Choroid plexus epithelial cell (primary cell): ENCODE results near the gene THSD4.

Source experiments
- DNase-seq: peaks from one replicate; pipeline ENCODE4 v3.0.0-alpha.2; 2010; ENCODE audit warnings: low read depth
- H3K4me3 ChIP-seq: 2 replicates; pipeline ENCODE4 v1.5.1; 2011; ENCODE audit warnings: low read depth, mild to moderate bottlenecking, control low read depth, low read length, moderate library complexity
- TF ChIP-seq, protein P1 (sequence below): conservative IDR thresholded peaks from 2 replicates; pipeline ENCODE4 v1.5.1; 2011; ENCODE audit warnings: low read depth, mild to moderate bottlenecking, control low read depth, inconsistent platforms, low read length, moderate library complexity

The THSD4 gene

GRCh38 chr15:71485094-71485693 lies 369.9 kb downstream of the THSD4 start:
- no peak overlapping the region for H3K4me3 ChIP-seq
- TF ChIP-seq, protein P1, sequence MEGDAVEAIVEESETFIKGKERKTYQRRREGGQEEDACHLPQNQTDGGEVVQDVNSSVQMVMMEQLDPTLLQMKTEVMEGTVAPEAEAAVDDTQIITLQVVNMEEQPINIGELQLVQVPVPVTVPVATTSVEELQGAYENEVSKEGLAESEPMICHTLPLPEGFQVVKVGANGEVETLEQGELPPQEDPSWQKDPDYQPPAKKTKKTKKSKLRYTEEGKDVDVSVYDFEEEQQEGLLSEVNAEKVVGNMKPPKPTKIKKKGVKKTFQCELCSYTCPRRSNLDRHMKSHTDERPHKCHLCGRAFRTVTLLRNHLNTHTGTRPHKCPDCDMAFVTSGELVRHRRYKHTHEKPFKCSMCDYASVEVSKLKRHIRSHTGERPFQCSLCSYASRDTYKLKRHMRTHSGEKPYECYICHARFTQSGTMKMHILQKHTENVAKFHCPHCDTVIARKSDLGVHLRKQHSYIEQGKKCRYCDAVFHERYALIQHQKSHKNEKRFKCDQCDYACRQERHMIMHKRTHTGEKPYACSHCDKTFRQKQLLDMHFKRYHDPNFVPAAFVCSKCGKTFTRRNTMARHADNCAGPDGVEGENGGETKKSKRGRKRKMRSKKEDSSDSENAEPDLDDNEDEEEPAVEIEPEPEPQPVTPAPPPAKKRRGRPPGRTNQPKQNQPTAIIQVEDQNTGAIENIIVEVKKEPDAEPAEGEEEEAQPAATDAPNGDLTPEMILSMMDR = peak; percentile 64
- no peak for DNase-seq

DNA sequence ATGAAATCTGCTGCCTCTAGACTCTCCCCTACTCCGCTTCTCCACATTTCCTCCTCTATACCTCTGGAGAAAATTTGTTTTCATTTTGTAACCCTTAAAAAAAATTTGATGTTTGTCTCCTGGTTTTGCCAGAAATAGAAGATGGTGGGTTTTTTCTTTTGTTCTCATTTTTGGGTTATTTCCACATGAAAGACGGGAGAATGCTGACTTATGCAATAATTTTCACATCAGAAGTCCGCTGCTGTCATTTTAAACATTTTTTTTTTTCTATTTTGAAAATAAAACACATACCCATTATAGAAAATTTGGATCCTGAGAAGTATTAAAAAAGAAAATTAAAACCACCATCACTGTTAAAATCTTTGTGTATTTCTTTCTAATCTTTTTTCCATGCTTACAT lies 374.3 kb downstream of the THSD4 start:
- DNase-seq = no peak
- TF ChIP-seq, protein P1 = no peak
- no peak overlapping the region for H3K4me3 ChIP-seq

- TF ChIP-seq, protein P1 = no peak
- no peak overlapping the region for H3K4me3 ChIP-seq
- no peak for DNase-seq
Measured at GRCh38 chr15:71493526-71493925, 378.3 kb downstream of the THSD4 start.

- DNase-seq = no peak
- TF ChIP-seq, protein P1 = no peak
- H3K4me3 ChIP-seq = no peak overlapping the region
Measured at GRCh38 chr15:71494563-71495397, 379.5 kb downstream of the THSD4 start.

- DNase-seq = no peak
- no peak overlapping the region for H3K4me3 ChIP-seq
- TF ChIP-seq, protein P1 = no peak
Measured at GRCh38 chr15:71495398-71495780, 380.1 kb downstream of the THSD4 start.

DNA sequence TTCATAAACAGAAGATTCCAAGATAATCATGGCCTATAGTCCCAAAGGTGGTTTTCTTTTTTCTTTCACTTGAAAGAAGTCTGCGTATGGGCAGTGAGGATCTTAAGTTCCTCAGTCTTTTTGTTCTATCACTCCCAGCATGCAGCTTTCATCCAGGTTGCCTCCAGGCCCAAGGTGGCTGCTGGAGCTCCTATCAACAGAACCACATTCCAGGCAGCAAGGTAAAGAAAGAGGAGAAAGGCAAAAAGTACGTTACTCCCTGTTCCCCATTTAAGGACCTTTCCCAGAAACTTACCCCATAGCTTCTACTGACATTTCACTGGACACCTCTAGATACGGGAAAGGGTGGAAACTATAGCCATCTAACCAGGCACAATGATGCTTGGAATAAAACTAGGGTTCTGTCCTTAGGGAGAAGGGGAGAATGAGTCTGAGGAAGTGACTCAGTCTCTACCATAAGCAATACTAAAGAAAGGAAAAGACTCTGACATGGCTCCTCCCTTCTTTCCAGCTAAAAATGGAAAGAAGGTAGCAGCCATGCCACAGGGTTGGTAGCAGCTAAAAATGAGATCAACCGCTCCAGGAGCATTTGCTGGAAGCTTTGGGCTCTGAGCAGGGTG lies 381.2 kb downstream of the THSD4 start:
- no peak for DNase-seq
- TF ChIP-seq, protein P1 = no peak
- H3K4me3 ChIP-seq = no peak overlapping the region
